Astrocyte (in vitro differentiated cells and primary cell): ENCODE measurements around the gene USP6NL. TPM values are rescaled to one million over a fixed set of nuclear protein-coding genes. Genes with fewer than 3 reads are reported as not detected.
A peak's percentile ranks its signal among the peaks of the same experiment; 100 is the strongest.

ENCODE experiments used
- DNase-seq: peaks from one replicate; pipeline ENCODE4 v3.0.0-alpha.2; 2010; ENCODE audit warnings: low read depth
- FAIRE-seq: peaks from 2 replicates; lab custom pipeline; 2011; peaks lifted over from hg19 to GRCh38; lab: Jason Lieb, UNC
- H2AFZ ChIP-seq: 2 replicates; pipeline ENCODE4 v1.6.0; 2012; ENCODE audit warnings: low read depth, low read length, inconsistent platforms
- H3K27ac ChIP-seq: 2 replicates; pipeline ENCODE4 v1.5.1; 2011; ENCODE audit warnings: low read depth, low read length, inconsistent platforms
- H3K27me3 ChIP-seq: 2 replicates; pipeline ENCODE4 v1.6.0; 2011; ENCODE audit warnings: low read length, inconsistent platforms; ENCODE audit not compliant: insufficient read depth
- H3K36me3 ChIP-seq: 2 replicates; pipeline ENCODE4 v1.5.1; 2011; ENCODE audit warnings: low read length, inconsistent platforms; ENCODE audit not compliant: insufficient read depth
- H3K4me1 ChIP-seq: 2 replicates; pipeline ENCODE4 v1.5.1; 2011; ENCODE audit warnings: low read length, inconsistent platforms; ENCODE audit not compliant: insufficient read depth
- H3K4me2 ChIP-seq: 2 replicates; pipeline ENCODE4 v1.6.0; 2012; ENCODE audit warnings: low read length, inconsistent platforms
- H3K4me3 ChIP-seq: 2 replicates; pipeline ENCODE4 v1.5.1; 2011; ENCODE audit warnings: low read depth, mild to moderate bottlenecking, low read length, inconsistent platforms; ENCODE audit not compliant: insufficient read depth
- H3K79me2 ChIP-seq: 2 replicates; pipeline ENCODE4 v1.6.0; 2012; ENCODE audit warnings: mild to moderate bottlenecking, low read length, inconsistent platforms; ENCODE audit not compliant: insufficient read depth
- H3K9ac ChIP-seq: 2 replicates; pipeline ENCODE4 v1.6.0; 2012; ENCODE audit warnings: mild to moderate bottlenecking, low read length, inconsistent platforms
- H3K9me3 ChIP-seq: 2 replicates; pipeline ENCODE4 v1.5.1; 2012; ENCODE audit warnings: low read depth, mild to moderate bottlenecking, low read length, inconsistent platforms; ENCODE audit not compliant: insufficient read depth
- H4K20me1 ChIP-seq: 2 replicates; pipeline ENCODE4 v1.6.0; 2012; ENCODE audit warnings: low read length, inconsistent platforms; ENCODE audit not compliant: insufficient read depth
- H3K27ac Mint-ChIP-seq: one replicate; pipeline ENCODE4 v1.8.0; 2021; ENCODE audit warnings: mild to moderate bottlenecking, mixed read lengths; ENCODE audit not compliant: unreplicated experiment
- H3K27me3 Mint-ChIP-seq: one replicate; pipeline ENCODE4 v1.8.0; 2021; ENCODE audit warnings: low read depth, mixed read lengths; ENCODE audit not compliant: unreplicated experiment
- H3K36me3 Mint-ChIP-seq: one replicate; pipeline ENCODE4 v1.8.0; 2021; ENCODE audit warnings: low read depth, mixed read lengths; ENCODE audit not compliant: unreplicated experiment
- H3K4me1 Mint-ChIP-seq: one replicate; pipeline ENCODE4 v1.8.0; 2021; ENCODE audit warnings: low read depth, mixed read lengths; ENCODE audit not compliant: unreplicated experiment
- H3K4me3 Mint-ChIP-seq: one replicate; pipeline ENCODE4 v1.8.0; 2021; ENCODE audit warnings: mild to moderate bottlenecking, moderate library complexity, mixed read lengths; ENCODE audit not compliant: unreplicated experiment
- H3K9me3 Mint-ChIP-seq: one replicate; pipeline ENCODE4 v1.8.0; 2021; ENCODE audit warnings: mild to moderate bottlenecking, mixed read lengths; ENCODE audit not compliant: unreplicated experiment
- CTCF ChIP-seq: IDR thresholded peaks from 2 replicates; pipeline ENCODE4 v1.5.1; 2011; ENCODE audit warnings: low read depth, mild to moderate bottlenecking, inconsistent platforms, low read length, moderate library complexity; ENCODE audit not compliant: insufficient read depth
- EZH2 ChIP-seq: IDR thresholded peaks from 2 replicates; pipeline ENCODE4 v1.6.1; 2012; ENCODE audit warnings: mild to moderate bottlenecking, low read length, inconsistent platforms; ENCODE audit not compliant: insufficient read depth
- total RNA-seq: library from RNA; stranded (reverse); gene quantifications from 2 replicates; pipeline ENCODE4 v1.2.1, GENCODE V29; 2021

Gene USP6NL
- total RNA-seq, 1 donor from 2014 or later, result 16.6 TPM

GRCh38 chr10:11475831-11476434, 135.5 kb downstream of the USP6NL start:
- Histone ChIP-seq H4K20me1 (no peaks in the 10 kb centered on the region), H3K9me3 (no peaks in the 10 kb centered on the region), H3K4me2 (no peak overlapping the region), H3K27ac (no peak overlapping the region), H3K4me1 (no peaks in the 10 kb centered on the region), H2AFZ (no peak overlapping the region), H3K27me3 (no peaks in the 10 kb centered on the region), H3K79me2 (no peaks in the 10 kb centered on the region), H3K4me3 (no peak overlapping the region), H3K36me3 (no peaks in the 10 kb centered on the region), H3K9ac (no peak overlapping the region)
- no peak for TF ChIP-seq EZH2
- TF ChIP-seq CTCF, result no peak
- Mint-ChIP-seq H3K4me3 (no peak overlapping the region), H3K4me1 (peaks cover 8% of the 10 kb centered on the region), H3K36me3 (peaks cover 2% of the 10 kb centered on the region), H3K9me3 (no peaks in the 10 kb centered on the region), H3K27ac (no peak overlapping the region), H3K27me3 (no peaks in the 10 kb centered on the region)
- FAIRE-seq (no peak), DNase-seq (no peak)

- Mint-ChIP-seq H3K4me3 (no peak overlapping the region), H3K9me3 (no peaks in the 10 kb centered on the region), H3K4me1 (peaks cover 20% of the 10 kb centered on the region), H3K36me3 (no peaks in the 10 kb centered on the region), H3K27me3 (no peaks in the 10 kb centered on the region), H3K27ac (no peak overlapping the region)
- H3K36me3 ChIP-seq, result no peaks in the 10 kb centered on the region
- H3K27me3 ChIP-seq, result no peaks in the 10 kb centered on the region
- no peaks in the 10 kb centered on the region for H3K9me3 ChIP-seq
- TF ChIP-seq CTCF (no peak), EZH2 (no peak)
- H3K4me2 ChIP-seq, result no peak overlapping the region
- H3K4me3 ChIP-seq, result no peak overlapping the region
- DNase-seq, result peak; percentile 12
- FAIRE-seq, result no peak
- peaks cover 4% of the 10 kb centered on the region for H3K4me1 ChIP-seq
- no peaks in the 10 kb centered on the region for H3K79me2 ChIP-seq
- H4K20me1 ChIP-seq, result no peaks in the 10 kb centered on the region
- no peak overlapping the region for H3K27ac ChIP-seq
- H2AFZ ChIP-seq, result no peak overlapping the region
- H3K9ac ChIP-seq, result no peak overlapping the region
Observed at GRCh38 chr10:11473128-11473760, 138.2 kb downstream of the USP6NL start.
